CD1c-positive myeloid dendritic cell (primary cell): ENCODE measurements around the gene SOX13.

ENCODE experiments used
- DNase-seq: peaks from one replicate; pipeline ENCODE4 v3.0.0-alpha.2; 2016; ENCODE audit errors: extremely low spot score

Gene SOX13

GRCh38 chr1:204062106-204062505 is 10.8 kb upstream of the SOX13 start:
- DNase-seq: no peak

- no peak for DNase-seq
Observed at GRCh38 chr1:204065174-204065985, 7.5 kb upstream of the SOX13 start.

- no peak for DNase-seq
Observed at GRCh38 chr1:204065986-204066300, 7.0 kb upstream of the SOX13 start.

- no peak for DNase-seq
Observed at GRCh38 chr1:204067935-204068334, 5.0 kb upstream of the SOX13 start.

GRCh38 chr1:204069887-204070286 is 3.0 kb upstream of the SOX13 start:
- DNase-seq: no peak

- no peak for DNase-seq
Observed at GRCh38 chr1:204070895-204071294, 2.0 kb upstream of the SOX13 start.

GRCh38 chr1:204073837-204074273 is 940 bp downstream of the SOX13 start:
- no peak for DNase-seq

GRCh38 chr1:204074274-204075138 is 1.6 kb downstream of the SOX13 start:
- DNase-seq: no peak

- DNase-seq: peak; percentile 37
Observed at GRCh38 chr1:204075139-204075521, 2.2 kb downstream of the SOX13 start.

GRCh38 chr1:204075890-204076846 is 3.3 kb downstream of the SOX13 start:
- DNase-seq: no peak

GRCh38 chr1:204076891-204077290 is 4.0 kb downstream of the SOX13 start:
- DNase-seq: no peak

- DNase-seq: no peak
Observed at GRCh38 chr1:204077979-204078696, 5.2 kb downstream of the SOX13 start.

- no peak for DNase-seq
Observed at GRCh38 chr1:204079608-204079999, 6.7 kb downstream of the SOX13 start.

- DNase-seq: no peak
Observed at GRCh38 chr1:204080163-204080903, 7.4 kb downstream of the SOX13 start.

- DNase-seq: no peak
Observed at GRCh38 chr1:204081164-204081790, 8.4 kb downstream of the SOX13 start.

GRCh38 chr1:204081791-204082513 is 9.0 kb downstream of the SOX13 start:
- DNase-seq: no peak

- DNase-seq: no peak
Observed at GRCh38 chr1:204083491-204083890, 10.6 kb downstream of the SOX13 start.

- DNase-seq: no peak
Observed at GRCh38 chr1:204084247-204084772, 11.4 kb downstream of the SOX13 start.

- no peak for DNase-seq
Observed at GRCh38 chr1:204085876-204086275, 13.0 kb downstream of the SOX13 start.
